Common myeloid progenitor, CD34-positive (primary cell): ENCODE results near the gene CPNE9.

ENCODE experiments used
- CTCF ChIA-PET: fragments of 350-600 bp; sonication (Branson Sonifier 250); formaldehyde crosslinking; loops from one replicate; lab custom pipeline; 2021; ENCODE audit warnings: antibody characterized with exemption; lab: Charles Lee
- POLR2A ChIA-PET: fragments of 350-600 bp; sonication (Branson Sonifier 250); formaldehyde crosslinking; loops from one replicate; lab custom pipeline; 2021; ENCODE audit warnings: antibody characterized with exemption; lab: Charles Lee
- DNase-seq, 3 donors: peaks; one replicate each; pipeline versions ENCODE4 v3.0.0 to v3.0.0-alpha.2; 2013
- H3K27ac ChIP-seq, 2 experiments: 1 replicate in 1 of 2; 2 replicates in 1 of 2; pipeline ENCODE4 v1.7.0; 2013; ENCODE audit warnings: inconsistent platforms in 2 of 2, low read length in 2 of 2, mild to moderate bottlenecking in 2 of 2, low read depth in 1 of 2, moderate library complexity in 1 of 2; ENCODE audit not compliant: severe bottlenecking in 2 of 2, insufficient read depth in 1 of 2, poor library complexity in 1 of 2
- H3K27me3 ChIP-seq, 5 experiments: replicated peaks in 2 of 5; 1 replicate in 3 of 5; 2 replicates in 2 of 5; pipeline versions ENCODE4 v1.6.1 to v1.7.0; 2013; ENCODE audit warnings: low read length in 4 of 5, mild to moderate bottlenecking in 2 of 5, moderate library complexity in 2 of 5, inconsistent platforms in 1 of 5; ENCODE audit not compliant: insufficient read depth in 5 of 5, control insufficient read depth in 4 of 5
- H3K36me3 ChIP-seq, 4 experiments: 1 replicate in 2 of 4; 2 replicates in 2 of 4; pipeline versions ENCODE4 v1.6.1 to v1.7.0; 2013; ENCODE audit warnings: low read length in 3 of 4, control low read depth in 1 of 4, mild to moderate bottlenecking in 1 of 4; ENCODE audit not compliant: control insufficient read depth in 4 of 4, insufficient read depth in 4 of 4
- H3K4me1 ChIP-seq, 4 experiments: 1 replicate in 3 of 4; 2 replicates in 1 of 4; pipeline versions ENCODE4 v1.6.1 to v1.7.1; 2013; ENCODE audit warnings: low read length in 3 of 4, mild to moderate bottlenecking in 3 of 4, control low read depth in 1 of 4, inconsistent platforms in 1 of 4, moderate library complexity in 1 of 4; ENCODE audit not compliant: control insufficient read depth in 4 of 4, insufficient read depth in 4 of 4; ENCODE audit errors: control extremely low read depth in 1 of 4
- H3K4me3 ChIP-seq, 7 experiments: 1 replicate in 4 of 7; 2 replicates in 3 of 7; pipeline versions ENCODE4 v1.5.1 to v1.7.0; 2013; ENCODE audit warnings: mild to moderate bottlenecking in 7 of 7, low read length in 6 of 7, moderate library complexity in 6 of 7, inconsistent platforms in 2 of 7, low read depth in 2 of 7, control low read depth in 1 of 7; ENCODE audit not compliant: insufficient read depth in 4 of 7, control insufficient read depth in 1 of 7; ENCODE audit errors: extremely low read depth in 1 of 7
- H3K9me3 ChIP-seq, 5 experiments: 1 replicate in 4 of 5; 2 replicates in 1 of 5; pipeline versions ENCODE4 v1.6.1 to v1.7.1; 2013; ENCODE audit warnings: low read length in 4 of 5, mild to moderate bottlenecking in 2 of 5, inconsistent platforms in 1 of 5, low read depth in 1 of 5, moderate library complexity in 1 of 5; ENCODE audit not compliant: control insufficient read depth in 4 of 5, insufficient read depth in 2 of 5; ENCODE audit errors: control extremely low read depth in 1 of 5
- WGBS: methylation state at CpG from one replicate; pipeline ENCODE4 v1.1.5; 2013; ENCODE audit not compliant: insufficient coverage; 5-methylcytosine and 5-hydroxymethylcytosine counted together

Gene CPNE9

GRCh38 chr3:9713142-9713541, 9.5 kb downstream of the CPNE9 start:
- Histone ChIP-seq H3K27me3 (no peaks in the 10 kb centered on the region), H3K9me3 (no peaks in the 10 kb centered on the region), H3K27ac (no peak overlapping the region), H3K4me1 (peaks cover 2 to 17% (median 15%) of the 10 kb centered on the region in 4 experiments), H3K4me3 (no peak overlapping the region), H3K36me3 (no peaks in the 10 kb centered on the region)
- ChIA-PET POLR2A (no interaction called here), CTCF (interaction anchor here (1.5 to 2.4 kb wide), 2 partner anchors 14 to 355 kb away, joined by 3 to 8 read pairs; no protein-coding TSS in a partner anchor)
- DNase-seq = no peak
- 95% methylated on average over 4 of the region's 4 CpGs for WGBS

GRCh38 chr3:9715136-9715535, 11.5 kb downstream of the CPNE9 start:
- POLR2A ChIA-PET = interaction anchor here (1.2 kb wide), 1 partner anchor 16 kb away, joined by 5 read pairs; no protein-coding TSS in a partner anchor
- CTCF ChIA-PET = interaction anchor here (0.7 to 8.9 kb wide), 13 partner anchors 8 to 272 kb away, joined by 3 to 107 read pairs (median 3); partner anchors contain the start of genes BRPF1, CPNE9 and OGG1
- WGBS = 35% methylated on average over 3 of the region's 4 CpGs
- DNase-seq = peak in 2 of 3 donors; percentile 23 to 34
- H3K4me3 ChIP-seq = peak overlapping the region in 3 of 7 experiments; percentile 0 to 16 (median 14)
- H3K27me3 ChIP-seq = no peaks in the 10 kb centered on the region
- no peaks in the 10 kb centered on the region for H3K9me3 ChIP-seq
- peaks cover 2 to 17% (median 15%) of the 10 kb centered on the region in 4 experiments for H3K4me1 ChIP-seq
- H3K36me3 ChIP-seq = no peaks in the 10 kb centered on the region
- H3K27ac ChIP-seq = peak overlapping the region in 1 of 2 experiments; percentile 49

GRCh38 chr3:9715764-9716437, 12.3 kb downstream of the CPNE9 start:
- H3K9me3 ChIP-seq = no peaks in the 10 kb centered on the region
- no peaks in the 10 kb centered on the region for H3K27me3 ChIP-seq
- WGBS = 22% methylated on average over 5 of the region's 6 CpGs
- peaks cover 2 to 17% (median 15%) of the 10 kb centered on the region in 4 experiments for H3K4me1 ChIP-seq
- no peaks in the 10 kb centered on the region for H3K36me3 ChIP-seq
- POLR2A ChIA-PET = interaction anchor here (0.6 to 1.2 kb wide), 3 partner anchors 8 to 15 kb away, joined by 3 to 5 read pairs (median 4); no protein-coding TSS in a partner anchor
- no peak overlapping the region for H3K4me3 ChIP-seq
- H3K27ac ChIP-seq = peak overlapping the region; percentile 23 to 56
- DNase-seq = peak; percentile 89 to 92 (median 91)
- CTCF ChIA-PET = interaction anchor here (0.6 to 8.9 kb wide), 17 partner anchors 8 to 342 kb away, joined by 3 to 107 read pairs (median 3); partner anchors contain the start of genes BRPF1, CPNE9 and OGG1

GRCh38 chr3:9716801-9717555, 13.3 kb downstream of the CPNE9 start:
- peaks cover 2 to 21% (median 16%) of the 10 kb centered on the region in 4 experiments for H3K4me1 ChIP-seq
- H3K27me3 ChIP-seq = no peaks in the 10 kb centered on the region
- WGBS = 100% methylated on average over 4 of the region's 5 CpGs
- no peak overlapping the region for H3K4me3 ChIP-seq
- H3K36me3 ChIP-seq = no peaks in the 10 kb centered on the region
- no peak overlapping the region for H3K27ac ChIP-seq
- POLR2A ChIA-PET = no interaction called here
- CTCF ChIA-PET = interaction anchor here (0.8 to 8.9 kb wide), 3 partner anchors 13 to 92 kb away, joined by 3 to 107 read pairs (median 3); partner anchors contain the start of gene BRPF1
- no peaks in the 10 kb centered on the region for H3K9me3 ChIP-seq
- DNase-seq = no peak

- 94% methylated on average over 1 of the region's 1 CpG for WGBS
- no peak for DNase-seq
- no peaks in the 10 kb centered on the region for H3K27me3 ChIP-seq
- no peak overlapping the region for H3K4me3 ChIP-seq
- no peak overlapping the region for H3K27ac ChIP-seq
- ChIA-PET CTCF (interaction anchor here (0.8 to 8.9 kb wide), 3 partner anchors 12 to 91 kb away, joined by 3 to 107 read pairs (median 3); partner anchors contain the start of gene BRPF1), POLR2A (no interaction called here)
- H3K9me3 ChIP-seq = no peaks in the 10 kb centered on the region
- H3K36me3 ChIP-seq = no peaks in the 10 kb centered on the region
- peaks cover 2 to 21% (median 16%) of the 10 kb centered on the region in 4 experiments for H3K4me1 ChIP-seq
Observed at GRCh38 chr3:9717563-9717962, 13.9 kb downstream of the CPNE9 start.

- no peaks in the 10 kb centered on the region for H3K9me3 ChIP-seq
- WGBS = 95% methylated on average over 4 of the region's 4 CpGs
- DNase-seq = no peak
- H3K27me3 ChIP-seq = no peaks in the 10 kb centered on the region
- H3K4me3 ChIP-seq = no peak overlapping the region
- CTCF ChIA-PET = interaction anchor here (0.9 to 8.9 kb wide), 2 partner anchors 12 to 91 kb away, joined by 3 to 107 read pairs; partner anchors contain the start of gene BRPF1
- POLR2A ChIA-PET = no interaction called here
- H3K36me3 ChIP-seq = no peaks in the 10 kb centered on the region
- peaks cover 2 to 21% (median 16%) of the 10 kb centered on the region in 4 experiments for H3K4me1 ChIP-seq
- H3K27ac ChIP-seq = no peak overlapping the region
Observed at GRCh38 chr3:9718118-9718517, 14.5 kb downstream of the CPNE9 start.
